Measurements from ENCODE around the gene CGNL1. TPM values are rescaled to one million over a fixed set of nuclear protein-coding genes. Genes with fewer than 3 reads are reported as not detected.

CGNL1 gene
- total RNA-seq, 2 donors from 2014 or later = 11.8 to 33.5 TPM

- H3K36me3 ChIP-seq = no peaks in the 10 kb centered on the region
- no peaks in the 10 kb centered on the region for H3K9me3 ChIP-seq
- H3K4me3 ChIP-seq = no peak overlapping the region
- no peak for ATAC-seq (ENCODE audit: insufficient number of reproducible peaks, low FRiP score, low read depth)
- no peaks in the 10 kb centered on the region for H3K27me3 ChIP-seq (replicated peaks; ENCODE audit: insufficient read depth)
- H3K4me1 ChIP-seq (ENCODE audit: control insufficient read depth in 1 of 2, low read depth in 2 of 2) = peaks cover 16 to 78% of the 10 kb centered on the region in 2 donors
- TF ChIP-seq, protein P1, sequence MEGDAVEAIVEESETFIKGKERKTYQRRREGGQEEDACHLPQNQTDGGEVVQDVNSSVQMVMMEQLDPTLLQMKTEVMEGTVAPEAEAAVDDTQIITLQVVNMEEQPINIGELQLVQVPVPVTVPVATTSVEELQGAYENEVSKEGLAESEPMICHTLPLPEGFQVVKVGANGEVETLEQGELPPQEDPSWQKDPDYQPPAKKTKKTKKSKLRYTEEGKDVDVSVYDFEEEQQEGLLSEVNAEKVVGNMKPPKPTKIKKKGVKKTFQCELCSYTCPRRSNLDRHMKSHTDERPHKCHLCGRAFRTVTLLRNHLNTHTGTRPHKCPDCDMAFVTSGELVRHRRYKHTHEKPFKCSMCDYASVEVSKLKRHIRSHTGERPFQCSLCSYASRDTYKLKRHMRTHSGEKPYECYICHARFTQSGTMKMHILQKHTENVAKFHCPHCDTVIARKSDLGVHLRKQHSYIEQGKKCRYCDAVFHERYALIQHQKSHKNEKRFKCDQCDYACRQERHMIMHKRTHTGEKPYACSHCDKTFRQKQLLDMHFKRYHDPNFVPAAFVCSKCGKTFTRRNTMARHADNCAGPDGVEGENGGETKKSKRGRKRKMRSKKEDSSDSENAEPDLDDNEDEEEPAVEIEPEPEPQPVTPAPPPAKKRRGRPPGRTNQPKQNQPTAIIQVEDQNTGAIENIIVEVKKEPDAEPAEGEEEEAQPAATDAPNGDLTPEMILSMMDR (IDR thresholded peaks at IDR 0.05) = no peak
- no peak for DNase-seq (ENCODE audit: low spot score)
- peak overlapping the region; percentile 73 to 75 for H3K27ac ChIP-seq
Observed at GRCh38 chr15:57388464-57388863, 12.2 kb downstream of the CGNL1 start.

DNA sequence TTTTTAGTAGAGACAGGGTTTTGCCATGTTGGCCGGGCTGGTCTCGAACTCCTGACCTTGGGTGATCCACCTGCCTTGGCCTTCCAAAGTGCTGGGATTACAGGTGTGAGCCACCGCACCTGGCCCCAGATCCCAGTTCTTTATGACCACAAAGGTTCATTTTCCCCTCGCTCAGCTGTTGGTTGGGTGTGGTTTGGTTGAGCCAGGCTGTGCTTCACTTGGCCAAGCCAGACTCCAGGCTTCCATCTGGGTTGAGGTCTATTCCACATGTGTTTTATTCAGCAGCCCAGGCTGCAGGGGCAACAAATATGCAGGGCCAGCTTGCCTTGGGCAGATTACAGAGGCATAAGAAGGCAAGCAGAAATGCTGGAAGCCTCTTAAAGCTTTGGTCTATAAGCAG is 13.7 kb downstream of the CGNL1 start:
- no peak overlapping the region for H3K4me3 ChIP-seq
- H3K27ac ChIP-seq = no peak overlapping the region
- DNase-seq (ENCODE audit: low spot score) = no peak
- ATAC-seq (ENCODE audit: insufficient number of reproducible peaks, low FRiP score, low read depth) = no peak
- TF ChIP-seq, protein P1 (IDR thresholded peaks at IDR 0.05) = no peak
- H3K36me3 ChIP-seq = no peaks in the 10 kb centered on the region
- H3K27me3 ChIP-seq (replicated peaks; ENCODE audit: insufficient read depth) = no peaks in the 10 kb centered on the region
- H3K4me1 ChIP-seq (ENCODE audit: control insufficient read depth in 1 of 2, low read depth in 2 of 2) = peaks cover 11 to 67% of the 10 kb centered on the region in 2 donors
- H3K9me3 ChIP-seq = no peaks in the 10 kb centered on the region

DNA sequence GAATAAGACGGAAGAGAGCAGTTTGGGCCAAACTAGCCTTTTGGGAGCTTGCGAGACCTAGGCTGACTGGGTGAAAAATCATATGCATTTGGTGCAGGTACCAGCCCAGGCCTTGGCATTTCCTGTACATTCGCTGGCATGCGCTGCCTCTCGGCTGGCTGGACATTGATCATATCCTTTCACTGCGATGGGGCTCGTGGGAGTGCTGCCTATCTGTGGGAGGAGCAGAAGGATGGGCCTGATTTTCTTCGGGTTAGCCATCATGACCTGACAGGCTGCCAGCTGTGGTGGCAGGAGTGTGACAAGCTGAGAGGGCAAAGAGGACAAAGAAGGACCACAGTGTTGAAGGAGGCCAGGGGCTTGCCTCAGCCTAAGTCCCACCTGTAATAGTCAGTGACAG is 14.3 kb downstream of the CGNL1 start:
- no peaks in the 10 kb centered on the region for H3K36me3 ChIP-seq
- no peaks in the 10 kb centered on the region for H3K9me3 ChIP-seq
- H3K27ac ChIP-seq = no peak overlapping the region
- peaks cover 8 to 63% of the 10 kb centered on the region in 2 donors for H3K4me1 ChIP-seq (ENCODE audit: control insufficient read depth in 1 of 2, low read depth in 2 of 2)
- H3K4me3 ChIP-seq = no peak overlapping the region
- DNase-seq (ENCODE audit: low spot score) = no peak
- no peak for ATAC-seq (ENCODE audit: insufficient number of reproducible peaks, low FRiP score, low read depth)
- TF ChIP-seq, protein P1 (IDR thresholded peaks at IDR 0.05) = no peak
- no peaks in the 10 kb centered on the region for H3K27me3 ChIP-seq (replicated peaks; ENCODE audit: insufficient read depth)

DNA sequence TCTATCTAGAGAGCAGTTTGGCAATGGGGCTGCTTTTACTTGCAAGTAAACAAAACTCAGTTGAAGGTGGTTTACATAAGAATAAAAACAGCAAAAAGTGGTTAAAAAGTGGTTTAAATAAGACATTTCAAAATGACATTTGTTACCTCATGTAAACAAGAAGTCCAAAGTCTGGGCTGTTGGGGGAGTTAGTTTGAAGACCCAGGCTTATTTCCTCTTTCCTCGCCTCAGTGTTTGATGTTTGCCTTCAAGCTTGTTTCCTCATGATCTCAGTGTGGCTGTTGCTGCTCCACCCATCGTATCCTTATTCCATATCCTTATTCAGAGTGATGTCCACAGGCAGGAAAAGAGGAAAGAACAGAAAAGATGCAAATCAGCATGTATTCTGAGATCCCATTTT is 15.2 kb downstream of the CGNL1 start:
- Histone ChIP-seq H3K36me3 (no peaks in the 10 kb centered on the region), H3K4me3 (no peak overlapping the region), H3K4me1 (ENCODE audit: control insufficient read depth in 1 of 2, low read depth in 2 of 2) (peaks cover 8 to 62% of the 10 kb centered on the region in 2 donors), H3K27me3 (replicated peaks; ENCODE audit: insufficient read depth) (no peaks in the 10 kb centered on the region), H3K27ac (no peak overlapping the region), H3K9me3 (no peaks in the 10 kb centered on the region)
- DNase-seq (ENCODE audit: low spot score) (no peak), ATAC-seq (ENCODE audit: insufficient number of reproducible peaks, low FRiP score, low read depth) (no peak)
- TF ChIP-seq, protein P1 (IDR thresholded peaks at IDR 0.05) = no peak

DNA sequence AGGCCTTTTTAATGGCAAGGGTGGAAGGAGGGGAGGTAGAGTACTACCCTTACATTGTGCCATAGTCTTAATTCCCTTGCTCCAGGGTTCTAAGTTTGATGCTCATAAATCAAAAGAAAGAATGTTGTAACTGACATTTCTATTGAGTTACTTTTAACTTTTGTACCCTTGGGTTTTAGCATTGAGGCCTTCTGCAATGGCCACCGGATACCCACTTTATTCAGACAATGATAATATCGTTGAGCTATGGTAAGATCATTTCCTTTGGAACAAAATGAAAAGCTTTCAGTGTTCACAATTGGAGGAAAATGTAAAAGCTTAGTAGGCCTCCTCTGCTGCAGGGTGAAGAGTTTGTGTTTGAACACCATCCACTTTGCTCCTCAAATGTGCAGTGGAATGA is 16.8 kb downstream of the CGNL1 start:
- no peak for ATAC-seq (ENCODE audit: insufficient number of reproducible peaks, low FRiP score, low read depth)
- Histone ChIP-seq H3K27ac (no peak overlapping the region), H3K27me3 (replicated peaks; ENCODE audit: insufficient read depth) (no peaks in the 10 kb centered on the region), H3K36me3 (no peaks in the 10 kb centered on the region), H3K9me3 (no peaks in the 10 kb centered on the region), H3K4me3 (no peak overlapping the region), H3K4me1 (ENCODE audit: control insufficient read depth in 1 of 2, low read depth in 2 of 2) (peaks cover 8 to 49% of the 10 kb centered on the region in 2 donors)
- TF ChIP-seq, protein P1 (IDR thresholded peaks at IDR 0.05) = no peak
- no peak for DNase-seq (ENCODE audit: low spot score)
